IMR-90 (cell line): Measurements from ENCODE around the gene PARK7. TPM values are rescaled to one million over a fixed set of nuclear protein-coding genes. Genes with fewer than 3 reads are reported as not detected.
"Not testable (repeated sequence)": the region's sequence is repeated elsewhere in the genome, so short reads cannot be mapped to it uniquely, and the experiment has no call there.

ENCODE experiments used
- ATAC-seq: fragments of 200-7000 bp; cut with Tn5 transposase; 2 replicates; pipeline ENCODE4 v1.9.1; 2020; ENCODE audit warnings: low read depth, mild to moderate bottlenecking, moderate library complexity
- BruUV-seq: library from RNA; stranded (reverse); fragments of 400-500 nt; replicated peaks from 2 replicates; lab custom pipeline; 2021; lab: Mats Ljungman, UMichigan
- CTCF ChIA-PET: fragments of 300-600 bp; formaldehyde crosslinking; extraction: SDS; loops from one replicate; lab custom pipeline; 2021; ENCODE audit warnings: antibody characterized with exemption; lab: Yijun Ruan, JAX
- POLR2A ChIA-PET: fragments of 300-600 bp; sonication (Branson Sonifier 250); formaldehyde crosslinking; loops from one replicate; lab custom pipeline; 2022; ENCODE audit warnings: antibody characterized with exemption; ENCODE audit not compliant: unreplicated experiment; lab: Charles Lee
- DNase-seq: peaks from one replicate; pipeline ENCODE4 v3.0.0; 2013
- H2AFZ ChIP-seq: replicated peaks from 2 replicates; pipeline ENCODE3; 2013; ENCODE audit warnings: low read length, mild to moderate bottlenecking; ENCODE audit not compliant: poor library complexity
- H2AK5ac ChIP-seq: 2 replicates; pipeline ENCODE4 v1.6.1; 2013; ENCODE audit warnings: low read depth, low read length, inconsistent platforms
- H2AK9ac ChIP-seq: replicated peaks from 2 replicates; pipeline ENCODE3; 2013; ENCODE audit warnings: mild to moderate bottlenecking, low read depth, low read length, moderate library complexity; ENCODE audit not compliant: poor library complexity
- H2BK120ac ChIP-seq: 2 replicates; pipeline ENCODE4 v1.6.1; 2013; ENCODE audit warnings: low read depth, low read length, inconsistent platforms
- H2BK15ac ChIP-seq: 3 replicates; pipeline ENCODE4 v1.6.1; 2013; ENCODE audit warnings: low read depth, low read length, inconsistent platforms
- H2BK20ac ChIP-seq: 2 replicates; pipeline ENCODE4 v1.6.1; 2013; ENCODE audit warnings: low read depth, mild to moderate bottlenecking, inconsistent platforms, low read length, moderate library complexity
- H2BK5ac ChIP-seq: 2 replicates; pipeline ENCODE4 v1.6.1; 2013; ENCODE audit warnings: mild to moderate bottlenecking, low read depth, low read length, inconsistent platforms; ENCODE audit not compliant: poor library complexity, severe bottlenecking
- H3K14ac ChIP-seq: replicated peaks from 2 replicates; pipeline ENCODE4 v1.6.1; 2013; ENCODE audit warnings: low read depth, low read length, inconsistent platforms
- H3K18ac ChIP-seq: 2 replicates; pipeline ENCODE4 v1.6.1; 2013; ENCODE audit warnings: low read depth, low read length, control low read depth
- H3K23ac ChIP-seq: 2 replicates; pipeline ENCODE4 v1.6.1; 2013; ENCODE audit warnings: low read depth, low read length, inconsistent platforms
- H3K27ac ChIP-seq: 2 replicates; pipeline ENCODE4 v1.5.1; 2013; ENCODE audit warnings: mild to moderate bottlenecking, control low read depth, low read length; ENCODE audit not compliant: insufficient read depth
- H3K27me3 ChIP-seq: 2 replicates; pipeline ENCODE4 v1.6.1; 2013; ENCODE audit warnings: low read length; ENCODE audit not compliant: control insufficient read depth, insufficient read depth
- H3K36me3 ChIP-seq: 2 replicates; pipeline ENCODE4 v1.6.1; 2013; ENCODE audit warnings: low read length, mixed read lengths; ENCODE audit not compliant: control insufficient read depth, insufficient read depth
- H3K4ac ChIP-seq: 2 replicates; pipeline ENCODE4 v1.6.1; 2013; ENCODE audit warnings: low read depth, low read length, inconsistent platforms
- H3K4me1 ChIP-seq: 2 replicates; pipeline ENCODE4 v1.6.1; 2013; ENCODE audit warnings: low read length, mixed read lengths; ENCODE audit not compliant: control insufficient read depth, insufficient read depth
- H3K4me2 ChIP-seq: 2 replicates; pipeline ENCODE4 v1.6.1; 2013; ENCODE audit warnings: low read depth, mild to moderate bottlenecking, control low read depth, low read length, moderate library complexity
- H3K4me3 ChIP-seq: 2 replicates; pipeline ENCODE4 v1.5.1; 2013; ENCODE audit warnings: low read depth, mild to moderate bottlenecking, control low read depth, low read length, moderate library complexity; ENCODE audit not compliant: insufficient read depth
- H3K56ac ChIP-seq: 2 replicates; pipeline ENCODE4 v1.6.1; 2013; ENCODE audit warnings: low read length, inconsistent platforms; ENCODE audit not compliant: insufficient read depth; ENCODE audit errors: extremely low read depth
- H3K79me1 ChIP-seq, 2 experiments: 2 replicates each; pipeline ENCODE4 v1.6.1; 2013; ENCODE audit warnings: low read length in 2 of 2, inconsistent platforms in 1 of 2, low read depth in 1 of 2
- H3K9ac ChIP-seq: 2 replicates; pipeline ENCODE4 v1.6.1; 2013; ENCODE audit warnings: low read depth, low read length, control low read depth
- H3K9me1 ChIP-seq: 2 replicates; pipeline ENCODE4 v1.6.1; 2013; ENCODE audit warnings: low read length, inconsistent platforms; ENCODE audit not compliant: insufficient read depth
- H3K9me3 ChIP-seq: 2 replicates; pipeline ENCODE4 v1.6.1; 2013; ENCODE audit warnings: low read length; ENCODE audit not compliant: control insufficient read depth, insufficient read depth
- H4K20me1 ChIP-seq: 2 replicates; pipeline ENCODE4 v1.6.1; 2013; ENCODE audit warnings: low read length, inconsistent platforms; ENCODE audit not compliant: insufficient read depth
- H4K5ac ChIP-seq: 2 replicates; pipeline ENCODE4 v1.6.1; 2013; ENCODE audit warnings: mild to moderate bottlenecking, low read depth, low read length, control low read depth
- H4K8ac ChIP-seq, 2 experiments: 2 replicates each; pipeline ENCODE4 v1.6.1; 2013; ENCODE audit warnings: low read depth in 2 of 2, low read length in 2 of 2, control low read depth in 1 of 2, inconsistent platforms in 1 of 2
- H4K91ac ChIP-seq: 2 replicates; pipeline ENCODE4 v1.6.1; 2013; ENCODE audit warnings: low read depth, low read length, inconsistent platforms; ENCODE audit not compliant: insufficient read depth
- WGBS, 2 experiments: methylation state at CpG; one replicate each; pipeline versions ENCODE4 v1.1.5 to v1.1.7; 2013; ENCODE audit warnings: missing lambda C conversion rate in 2 of 2; ENCODE audit not compliant: insufficient read length in 1 of 2; ENCODE audit errors: extremely low coverage in 2 of 2; 5-methylcytosine and 5-hydroxymethylcytosine counted together
- dilution Hi-C: fragments of 300-500 bp; cut with HindIII; formaldehyde crosslinking; loops from one replicate; pipeline ENCODE4 v1.14.3; 2018; ENCODE audit warnings: low sequenced_read_pairs; ENCODE audit not compliant: unreplicated experiment
- in situ Hi-C: fragments of 300-500 bp; cut with MboI; formaldehyde crosslinking; loops from 3 replicates; pipeline ENCODE4 v1.14.3; 2019; ENCODE audit warnings: low sequenced_read_pairs, inconsistent platforms, mixed read lengths
- intact Hi-C: fragments of 100-400 bp; cut with micrococcal nuclease; formaldehyde crosslinking; loops from 2 replicates; pipeline ENCODE4 v1.10.0; 2022
- polyA plus RNA-seq, 3 experiments: library from polyadenylated mRNA; depleted of rRNA; stranded (reverse); fragments of >200 nt; gene quantifications; 2 replicates each; pipeline ENCODE4 v1.2.3, GENCODE V29; 2012; ENCODE audit warnings: low replicate concordance in 1 of 3
- total RNA-seq: library from RNA; depleted of rRNA; stranded (reverse); fragments of >200 nt; gene quantifications from 2 replicates; pipeline ENCODE4 v1.2.3, GENCODE V29; 2012

The PARK7 gene
- total and polyA plus RNA-seq, 2 of the 4 experiments (the other 2 are of a cell fraction), result 207 to 357 TPM

DNA sequence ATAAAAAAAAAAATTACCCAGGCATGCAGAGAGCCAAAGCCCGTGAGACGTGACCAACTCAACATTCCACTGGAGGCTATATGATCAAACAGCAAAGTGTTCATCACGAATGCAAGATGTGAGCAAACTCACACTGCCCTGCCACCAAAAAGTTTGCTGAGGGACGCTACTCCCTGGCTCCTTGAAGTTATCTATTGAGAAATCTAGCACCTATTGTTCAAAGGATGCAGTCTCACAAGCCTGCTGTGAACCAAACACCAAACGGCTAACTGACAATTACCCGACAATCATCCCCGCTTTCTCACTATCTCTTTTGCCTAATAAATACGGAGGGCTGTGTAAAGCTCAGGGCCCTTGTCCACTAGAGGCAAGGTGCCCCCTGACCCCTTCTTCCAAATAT lies 34.5 kb upstream of the PARK7 start:
- H2BK20ac ChIP-seq, dilution Hi-C loops: not testable (repeated sequence)

More for the DNA sequence above, 34.5 kb upstream of the PARK7 start:
- H3K4me1 ChIP-seq, H3K4me3 ChIP-seq, H3K18ac ChIP-seq, H2AK5ac ChIP-seq, H3K79me1 ChIP-seq, H3K9me3 ChIP-seq, H2AFZ ChIP-seq, H2BK120ac ChIP-seq, DNase-seq, H3K36me3 ChIP-seq, in situ Hi-C loops, H4K91ac ChIP-seq, CTCF ChIA-PET, H4K20me1 ChIP-seq, H4K5ac ChIP-seq, H2BK5ac ChIP-seq, H3K4me2 ChIP-seq, H3K9ac ChIP-seq, H3K9me1 ChIP-seq, H3K4ac ChIP-seq, H4K8ac ChIP-seq, H3K27ac ChIP-seq, BruUV-seq, ATAC-seq, H3K56ac ChIP-seq, intact Hi-C loops, H2BK15ac ChIP-seq, H2AK9ac ChIP-seq, H3K14ac ChIP-seq, H3K23ac ChIP-seq, POLR2A ChIA-PET: not testable (repeated sequence)
- 0% methylated on average over 1 of the region's 8 CpGs; no CpG with 5 or more reads in 1 of the 2 experiments for WGBS, 2 experiments
- peaks cover 22% of the 10 kb centered on the region for H3K27me3 ChIP-seq
